ENCODE data around the gene PXT1. TPM values are rescaled to one million over a fixed set of nuclear protein-coding genes. Genes with fewer than 3 reads are reported as not detected.
A peak's percentile ranks its signal among the peaks of the same experiment; 100 is the strongest.

The PXT1 gene
- total and polyA plus RNA-seq, 4 donors = 0.10 to 0.53 (median 0.12) TPM

DNA sequence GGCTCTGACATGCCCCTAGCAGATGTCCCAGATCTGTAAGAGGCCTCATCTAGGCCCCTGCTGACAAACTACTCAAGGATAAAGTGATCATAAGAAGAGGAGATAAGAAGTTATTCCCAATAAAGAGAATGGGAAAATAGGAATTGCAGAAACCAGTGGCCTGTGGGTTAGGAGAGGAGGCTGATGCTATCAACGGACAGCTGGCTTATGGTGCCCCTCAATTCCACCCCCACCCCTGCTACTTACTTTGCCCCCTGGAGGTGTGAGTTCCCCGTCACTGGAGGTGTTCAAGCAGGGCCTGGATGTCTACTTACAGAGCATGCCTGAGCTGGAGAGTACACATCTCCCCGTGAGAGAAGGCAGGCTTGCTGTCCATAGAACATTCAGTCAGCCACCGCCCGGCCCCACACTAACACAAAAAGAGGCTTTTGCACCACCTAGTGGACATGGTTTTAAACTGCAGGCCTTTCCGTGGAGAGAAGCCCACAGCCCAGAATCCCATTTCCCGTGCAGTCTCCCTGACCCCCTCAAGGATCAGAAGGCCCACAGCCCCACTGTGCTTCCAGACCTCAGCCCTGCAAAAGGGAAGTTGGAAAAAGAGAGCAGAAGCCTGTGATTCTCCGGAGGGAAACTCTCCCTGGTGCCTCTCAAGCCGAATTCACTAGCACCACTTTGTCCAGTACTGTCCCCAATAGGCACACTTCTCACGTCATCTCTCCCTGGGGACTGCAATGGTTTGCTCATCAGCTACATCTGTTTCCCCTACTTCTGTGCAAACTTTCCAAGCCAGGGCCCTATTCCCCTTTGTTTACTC is 82.2 kb downstream of the PXT1 start:
- peak overlapping the region; percentile 58 for H3K27ac ChIP-seq (ENCODE audit: low read depth, low read length)
- DNase-seq (ENCODE audit: low read depth in 4 of 6, low spot score in 6 of 6) = peak; percentile 68 to 97 (median 86)
- WGBS (ENCODE audit: insufficient coverage) = 11% methylated on average over 9 of the region's 10 CpGs
- peaks cover 18% of the 10 kb centered on the region for H3K4me1 ChIP-seq (ENCODE audit: control insufficient read depth, insufficient read depth, low read length)
- H3K36me3 ChIP-seq (ENCODE audit: control insufficient read depth, insufficient read depth, low read length) = no peaks in the 10 kb centered on the region
- H3K9me3 ChIP-seq (ENCODE audit: control insufficient read depth, insufficient read depth, low read length) = no peaks in the 10 kb centered on the region
- no peak overlapping the region for H3K4me3 ChIP-seq (ENCODE audit: low read depth, low read length)
- H3K27me3 ChIP-seq (ENCODE audit: control insufficient read depth, insufficient read depth, low read length) = no peaks in the 10 kb centered on the region

DNA sequence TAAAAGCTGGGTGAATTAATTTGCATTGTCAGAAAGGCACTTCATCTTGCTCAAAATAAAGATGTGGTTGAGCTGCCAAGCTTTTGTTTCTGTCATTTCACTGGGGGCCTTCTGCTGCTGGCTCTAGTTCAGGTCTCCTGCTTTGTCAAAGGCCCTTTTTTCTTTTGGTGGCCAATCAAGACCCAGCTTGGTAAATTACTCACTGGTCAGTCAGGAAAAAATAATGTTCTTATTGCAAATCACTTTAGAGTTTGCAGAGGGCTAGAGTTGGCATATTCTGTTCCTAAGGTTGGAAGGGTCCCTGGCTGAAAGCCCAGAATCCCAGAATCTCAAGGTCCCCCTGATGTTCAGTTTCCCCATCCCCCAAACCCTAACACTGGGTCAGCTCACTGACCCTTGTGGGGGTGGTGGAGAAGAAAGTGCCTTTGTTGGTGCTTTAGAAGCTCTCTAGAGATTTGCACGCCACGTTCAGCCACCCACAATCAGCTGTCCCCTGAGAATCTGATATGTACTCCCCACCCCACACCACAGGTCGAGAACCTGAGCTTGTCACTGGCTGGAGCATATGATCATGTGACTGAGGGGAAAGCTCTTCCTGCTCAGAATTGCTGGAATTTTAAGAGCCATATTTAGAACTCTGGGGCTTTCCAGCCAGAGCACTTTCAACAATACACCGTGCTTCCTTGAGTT is 84.3 kb downstream of the PXT1 start:
- Histone ChIP-seq H3K4me3 (ENCODE audit: low read depth, low read length) (no peak overlapping the region), H3K27me3 (ENCODE audit: control insufficient read depth, insufficient read depth, low read length) (no peaks in the 10 kb centered on the region), H3K9me3 (ENCODE audit: control insufficient read depth, insufficient read depth, low read length) (no peaks in the 10 kb centered on the region), H3K36me3 (ENCODE audit: control insufficient read depth, insufficient read depth, low read length) (no peaks in the 10 kb centered on the region), H3K4me1 (ENCODE audit: control insufficient read depth, insufficient read depth, low read length) (peaks cover 18% of the 10 kb centered on the region), H3K27ac (ENCODE audit: low read depth, low read length) (peak overlapping the region; percentile 88)
- no CpG with 5 or more reads among the region's 4 CpGs for WGBS (ENCODE audit: insufficient coverage)
- peak in 1 of 6 donors; percentile 70 for DNase-seq (ENCODE audit: low read depth in 4 of 6, low spot score in 6 of 6)

DNA sequence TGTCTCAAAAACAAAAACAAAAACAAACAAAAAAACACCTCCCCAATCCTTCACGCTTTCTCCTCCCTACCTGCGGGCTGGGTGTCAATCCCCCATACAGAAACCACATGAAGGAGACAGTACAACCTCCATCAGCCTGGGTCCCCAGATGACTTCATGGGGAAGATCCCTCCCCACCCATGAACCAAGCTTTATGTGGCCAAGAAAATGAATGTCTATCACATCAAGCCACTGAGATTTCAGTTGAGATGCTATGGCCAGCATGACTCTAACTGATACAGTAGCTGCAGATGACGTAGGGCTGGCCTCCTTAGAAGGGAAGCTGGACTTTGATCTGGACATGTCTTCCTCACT is 84.8 kb downstream of the PXT1 start:
- no peak for DNase-seq (ENCODE audit: low read depth in 4 of 6, low spot score in 6 of 6)
- Histone ChIP-seq H3K4me3 (ENCODE audit: low read depth, low read length) (no peak overlapping the region), H3K36me3 (ENCODE audit: control insufficient read depth, insufficient read depth, low read length) (no peaks in the 10 kb centered on the region), H3K4me1 (ENCODE audit: control insufficient read depth, insufficient read depth, low read length) (peaks cover 18% of the 10 kb centered on the region), H3K27ac (ENCODE audit: low read depth, low read length) (peak overlapping the region; percentile 88), H3K27me3 (ENCODE audit: control insufficient read depth, insufficient read depth, low read length) (no peaks in the 10 kb centered on the region), H3K9me3 (ENCODE audit: control insufficient read depth, insufficient read depth, low read length) (no peaks in the 10 kb centered on the region)
- WGBS (ENCODE audit: insufficient coverage) = 85% methylated on average over 3 of the region's 3 CpGs

DNA sequence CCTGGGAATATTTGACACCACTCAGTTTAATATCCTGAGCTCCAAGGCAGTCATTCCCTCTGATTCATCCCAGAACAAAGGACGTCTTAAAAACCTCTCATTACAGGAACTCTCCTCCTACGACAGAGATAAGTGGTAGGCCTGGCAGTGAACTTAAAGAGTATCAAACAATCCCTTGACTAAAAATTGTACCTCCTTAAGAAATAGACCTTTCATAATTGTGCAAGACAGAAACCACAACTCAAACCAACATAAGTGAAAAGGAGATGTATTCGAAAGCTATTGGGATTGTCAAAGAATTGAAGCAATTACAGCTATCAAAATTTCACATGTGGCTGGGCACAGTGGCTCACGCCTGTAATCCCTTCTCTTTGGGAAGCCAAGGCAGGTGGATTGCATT is 86.8 kb downstream of the PXT1 start:
- Histone ChIP-seq H3K27me3 (ENCODE audit: control insufficient read depth, insufficient read depth, low read length) (no peaks in the 10 kb centered on the region), H3K9me3 (ENCODE audit: control insufficient read depth, insufficient read depth, low read length) (no peaks in the 10 kb centered on the region), H3K4me1 (ENCODE audit: control insufficient read depth, insufficient read depth, low read length) (peaks cover 21% of the 10 kb centered on the region), H3K4me3 (ENCODE audit: low read depth, low read length) (no peak overlapping the region), H3K27ac (ENCODE audit: low read depth, low read length) (no peak overlapping the region), H3K36me3 (ENCODE audit: control insufficient read depth, insufficient read depth, low read length) (no peaks in the 10 kb centered on the region)
- DNase-seq (ENCODE audit: low read depth in 4 of 6, low spot score in 6 of 6) = no peak
- 80% methylated on average over 1 of the region's 4 CpGs for WGBS (ENCODE audit: insufficient coverage)

DNA sequence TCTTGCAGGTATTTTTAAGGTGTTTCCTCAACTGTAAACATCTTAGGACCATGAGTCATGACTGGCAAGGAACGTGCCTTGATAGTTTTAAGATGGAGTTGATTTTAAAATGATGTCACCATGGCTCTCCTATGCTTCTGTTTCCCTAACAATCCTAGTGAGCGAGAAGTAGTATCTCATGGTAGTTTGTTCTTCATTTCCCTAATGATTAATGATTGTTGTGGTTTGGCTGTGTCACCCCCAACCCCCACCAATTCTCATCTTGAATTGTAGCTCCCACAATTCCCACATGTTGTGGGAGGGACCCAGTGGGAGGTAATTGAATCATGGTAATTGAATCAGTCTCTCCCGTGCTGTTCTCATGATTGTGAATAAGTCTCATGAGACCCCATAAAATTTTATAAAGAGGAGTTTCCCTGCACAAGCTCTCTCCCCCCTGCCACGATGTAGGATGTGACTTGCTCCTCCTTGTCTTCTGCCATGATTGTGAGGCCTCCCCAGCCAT is 89.2 kb downstream of the PXT1 start:
- Histone ChIP-seq H3K27me3 (ENCODE audit: control insufficient read depth, insufficient read depth, low read length) (no peaks in the 10 kb centered on the region), H3K36me3 (ENCODE audit: control insufficient read depth, insufficient read depth, low read length) (no peaks in the 10 kb centered on the region), H3K4me3 (ENCODE audit: low read depth, low read length) (no peak overlapping the region), H3K4me1 (ENCODE audit: control insufficient read depth, insufficient read depth, low read length) (peaks cover 14% of the 10 kb centered on the region), H3K9me3 (ENCODE audit: control insufficient read depth, insufficient read depth, low read length) (no peaks in the 10 kb centered on the region), H3K27ac (ENCODE audit: low read depth, low read length) (no peak overlapping the region)
- 50% methylated on average over 1 of the region's 4 CpGs for WGBS (ENCODE audit: insufficient coverage)
- DNase-seq (ENCODE audit: low read depth in 4 of 6, low spot score in 6 of 6) = peak in 1 of 6 donors; percentile 68

DNA sequence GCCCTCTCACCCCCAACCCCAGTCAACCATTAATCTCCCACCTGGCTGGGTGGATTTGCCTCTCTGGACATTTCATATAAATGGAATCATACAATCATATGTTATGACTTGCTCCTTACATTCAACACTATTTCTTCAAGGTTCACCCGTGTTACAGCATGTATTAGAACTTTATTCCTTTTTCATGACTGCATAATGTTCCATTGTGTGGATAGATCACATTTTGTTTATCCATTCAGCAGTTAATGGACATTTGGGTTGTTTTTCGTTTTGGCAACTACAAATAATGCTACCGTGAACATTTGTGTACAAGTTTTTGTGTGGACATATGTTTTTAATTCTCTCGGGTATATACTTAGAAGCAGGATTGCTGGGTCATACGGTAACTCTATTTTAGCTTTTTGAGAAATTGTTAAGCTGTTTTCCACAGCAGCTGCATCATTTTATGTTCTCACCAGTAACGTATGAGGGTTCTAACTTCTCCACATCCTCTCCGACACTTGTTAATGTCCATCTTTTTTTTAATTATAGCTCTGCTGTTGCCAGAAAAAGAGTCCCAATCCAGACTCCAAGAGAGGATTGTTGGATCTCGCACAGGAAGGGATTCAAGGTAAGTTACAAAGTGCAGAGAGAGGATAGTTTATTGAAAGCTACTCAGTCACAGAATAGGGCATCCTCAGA is 90.0 kb downstream of the PXT1 start:
- DNase-seq (ENCODE audit: low read depth in 4 of 6, low spot score in 6 of 6) = no peak

DNA sequence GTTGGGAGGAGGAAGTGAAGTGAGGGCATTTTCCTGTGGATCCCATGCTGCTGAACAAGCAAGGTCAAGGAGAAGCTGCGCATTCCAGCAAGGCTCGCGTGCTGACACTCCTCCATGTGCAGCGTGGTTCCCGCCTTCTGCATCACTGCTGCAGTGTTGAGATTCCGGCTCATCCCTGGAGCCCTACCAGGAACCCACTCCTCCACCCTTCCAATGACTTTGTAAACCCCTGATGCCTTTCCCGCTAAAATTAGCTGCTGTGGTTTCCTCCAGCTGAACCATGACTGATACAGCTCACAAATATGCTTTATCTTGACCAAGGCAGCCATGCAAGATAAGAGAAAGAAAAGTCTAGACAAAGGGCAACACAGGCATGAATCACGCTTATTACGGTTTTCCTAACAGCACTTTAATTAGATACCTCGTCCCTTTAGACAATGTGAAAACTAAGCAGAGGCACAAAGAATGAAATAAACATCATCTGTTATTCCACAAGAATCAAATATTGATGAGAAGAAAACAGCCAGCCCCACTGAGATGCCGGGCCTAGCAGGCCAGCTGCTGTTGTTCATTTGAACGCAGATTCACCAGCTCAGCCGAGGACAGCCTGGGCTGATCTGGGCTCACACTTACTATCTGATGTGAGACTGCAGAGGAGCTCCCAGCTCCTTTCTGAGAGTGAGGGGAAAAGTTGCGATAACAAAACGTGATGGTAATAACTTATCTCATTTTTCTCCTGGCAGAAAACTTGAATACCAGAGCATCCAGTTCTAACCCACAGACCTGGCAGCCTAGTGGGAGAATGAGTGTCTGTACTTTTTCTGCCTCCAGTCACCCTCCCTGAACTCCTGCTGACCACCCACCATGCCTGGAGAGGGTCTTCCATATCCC is 91.7 kb downstream of the PXT1 start:
- 47% methylated on average over 13 of the region's 15 CpGs for WGBS (ENCODE audit: insufficient coverage)
- Histone ChIP-seq H3K4me1 (ENCODE audit: control insufficient read depth, insufficient read depth, low read length) (peaks cover 11% of the 10 kb centered on the region), H3K4me3 (ENCODE audit: low read depth, low read length) (no peak overlapping the region), H3K36me3 (ENCODE audit: control insufficient read depth, insufficient read depth, low read length) (no peaks in the 10 kb centered on the region), H3K27ac (ENCODE audit: low read depth, low read length) (peak overlapping the region; percentile 2), H3K9me3 (ENCODE audit: control insufficient read depth, insufficient read depth, low read length) (no peaks in the 10 kb centered on the region), H3K27me3 (ENCODE audit: control insufficient read depth, insufficient read depth, low read length) (no peaks in the 10 kb centered on the region)
- peak in 1 of 6 donors; percentile 78 for DNase-seq (ENCODE audit: low read depth in 4 of 6, low spot score in 6 of 6)

More for the DNA sequence above, 90.0 kb downstream of the PXT1 start:
- Histone ChIP-seq H3K4me3 (ENCODE audit: low read depth, low read length) (no peak overlapping the region), H3K27ac (ENCODE audit: low read depth, low read length) (no peak overlapping the region), H3K27me3 (ENCODE audit: control insufficient read depth, insufficient read depth, low read length) (no peaks in the 10 kb centered on the region), H3K4me1 (ENCODE audit: control insufficient read depth, insufficient read depth, low read length) (peaks cover 13% of the 10 kb centered on the region), H3K9me3 (ENCODE audit: control insufficient read depth, insufficient read depth, low read length) (no peaks in the 10 kb centered on the region), H3K36me3 (ENCODE audit: control insufficient read depth, insufficient read depth, low read length) (no peaks in the 10 kb centered on the region)
- no CpG with 5 or more reads among the region's 8 CpGs for WGBS (ENCODE audit: insufficient coverage)

DNA sequence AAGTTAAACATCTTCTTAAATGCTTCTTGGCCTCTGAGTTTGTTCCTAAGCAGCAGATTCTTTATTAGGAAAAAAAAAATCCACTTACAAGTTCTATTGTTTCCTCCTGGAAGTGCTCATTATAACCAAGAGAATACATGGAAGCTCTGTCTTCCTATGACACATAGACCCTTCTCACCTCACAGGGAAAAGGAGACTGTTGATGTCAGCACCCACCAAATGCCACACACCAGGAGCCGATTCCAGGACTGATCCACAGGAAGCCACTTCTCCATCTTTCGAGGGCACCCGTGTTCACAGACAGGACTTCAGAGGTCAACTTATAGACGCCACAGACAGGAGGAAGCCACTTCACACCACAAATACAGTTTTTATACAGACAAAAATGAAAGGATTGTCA is 92.6 kb downstream of the PXT1 start:
- no peaks in the 10 kb centered on the region for H3K36me3 ChIP-seq (ENCODE audit: control insufficient read depth, insufficient read depth, low read length)
- H3K9me3 ChIP-seq (ENCODE audit: control insufficient read depth, insufficient read depth, low read length) = no peaks in the 10 kb centered on the region
- H3K27ac ChIP-seq (ENCODE audit: low read depth, low read length) = no peak overlapping the region
- peaks cover 11% of the 10 kb centered on the region for H3K4me1 ChIP-seq (ENCODE audit: control insufficient read depth, insufficient read depth, low read length)
- DNase-seq (ENCODE audit: low read depth in 4 of 6, low spot score in 6 of 6) = no peak
- WGBS (ENCODE audit: insufficient coverage) = no CpG with 5 or more reads among the region's 4 CpGs
- no peaks in the 10 kb centered on the region for H3K27me3 ChIP-seq (ENCODE audit: control insufficient read depth, insufficient read depth, low read length)
- H3K4me3 ChIP-seq (ENCODE audit: low read depth, low read length) = no peak overlapping the region

DNA sequence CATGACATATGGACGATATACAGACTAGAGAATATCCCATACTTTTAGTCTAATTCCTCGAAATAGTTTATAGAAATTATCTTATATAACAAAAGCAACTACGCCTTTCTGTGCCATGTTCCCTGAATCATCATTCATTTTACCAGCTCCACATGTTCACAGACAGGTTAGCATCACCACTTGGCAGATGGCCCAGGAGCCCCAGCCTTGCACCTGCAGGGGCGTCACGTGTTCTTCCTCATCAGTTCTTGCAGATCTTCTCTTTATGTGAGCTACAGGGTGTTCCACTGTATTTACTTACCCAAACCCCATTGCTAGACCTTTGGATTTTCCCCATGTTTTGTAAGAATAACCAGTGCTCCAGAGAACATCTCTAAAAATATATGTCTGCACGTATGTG is 93.4 kb downstream of the PXT1 start:
- DNase-seq (ENCODE audit: low read depth in 4 of 6, low spot score in 6 of 6) = peak in 1 of 6 donors; percentile 72

More for the DNA sequence above, 93.4 kb downstream of the PXT1 start:
- Histone ChIP-seq H3K9me3 (ENCODE audit: control insufficient read depth, insufficient read depth, low read length) (no peaks in the 10 kb centered on the region), H3K36me3 (ENCODE audit: control insufficient read depth, insufficient read depth, low read length) (no peaks in the 10 kb centered on the region), H3K4me3 (ENCODE audit: low read depth, low read length) (no peak overlapping the region), H3K27me3 (ENCODE audit: control insufficient read depth, insufficient read depth, low read length) (no peaks in the 10 kb centered on the region), H3K27ac (ENCODE audit: low read depth, low read length) (no peak overlapping the region), H3K4me1 (ENCODE audit: control insufficient read depth, insufficient read depth, low read length) (peaks cover 11% of the 10 kb centered on the region)
- 92% methylated on average over 2 of the region's 6 CpGs for WGBS (ENCODE audit: insufficient coverage)

Data from spinal cord (tissue), 10 donors.